HepG2 (cell line): ENCODE results near the gene ERRFI1. TPM values are rescaled to one million over a fixed set of nuclear protein-coding genes. Genes with fewer than 3 reads are reported as not detected.

ENCODE experiments used
- HDAC2 ChIP-seq: sonication (generic); formaldehyde crosslinking; IDR thresholded peaks from 2 replicates; pipeline ENCODE4 v1.4.0; 2020; ENCODE audit warnings: missing genetic modification reagents
- HIC2 ChIP-seq: sonication (generic); formaldehyde crosslinking; IDR thresholded peaks from 2 replicates; pipeline ENCODE4 v1.9.0; 2022; ENCODE audit warnings: low read depth, missing genetic modification reagents
- NR2C2 ChIP-seq: sonication (generic); formaldehyde crosslinking; IDR thresholded peaks from 2 replicates; pipeline ENCODE4 v1.4.0; 2020; ENCODE audit warnings: missing genetic modification reagents, mild to moderate bottlenecking, moderate library complexity, borderline replicate concordance
- SCMH1 ChIP-seq: sonication (generic); formaldehyde crosslinking; IDR thresholded peaks from 2 replicates; pipeline ENCODE4 v1.9.0; 2021; ENCODE audit warnings: missing genetic modification reagents, mild to moderate bottlenecking, borderline replicate concordance
- SP4 ChIP-seq: sonication (generic); formaldehyde crosslinking; IDR thresholded peaks from 2 replicates; pipeline ENCODE4 v1.8.1; 2023; ENCODE audit warnings: mild to moderate bottlenecking, missing genetic modification reagents
- STAT5B ChIP-seq: sonication (generic); formaldehyde crosslinking; IDR thresholded peaks from 2 replicates; pipeline ENCODE4 v1.4.0; 2020; ENCODE audit warnings: missing genetic modification reagents
- THAP9 ChIP-seq: sonication (generic); formaldehyde crosslinking; IDR thresholded peaks from 2 replicates; pipeline ENCODE4; 2020; ENCODE audit warnings: missing genetic modification reagents, mild to moderate bottlenecking, borderline replicate concordance
- ZKSCAN1 ChIP-seq: fragments of 150-350 bp; IDR thresholded peaks from 2 replicates; pipeline ENCODE4 v1.6.1; 2014; ENCODE audit warnings: low read length
- ZNF350 ChIP-seq: sonication (generic); formaldehyde crosslinking; IDR thresholded peaks from 2 replicates; pipeline ENCODE4 v1.4.0; 2020; ENCODE audit warnings: mild to moderate bottlenecking, low read depth, missing genetic modification reagents, borderline replicate concordance
- ZNF780A ChIP-seq: sonication (generic); formaldehyde crosslinking; IDR thresholded peaks from 2 replicates; pipeline ENCODE4 v1.8.0; 2022; ENCODE audit warnings: mild to moderate bottlenecking, missing genetic modification reagents, moderate library complexity
- polyA plus RNA-seq, 8 experiments: library from polyadenylated mRNA; depleted of rRNA in 3 of 8; stranded (reverse) in 7 of 8; unstranded in 1 of 8; fragments of >200 nt; fragmentation: Illumina TruSeq in 4 of 8; extraction: Trizol in 4 of 8; gene quantifications; 2 replicates each; pipeline versions ENCODE4 v1.2.1 to v1.2.3, GENCODE V29; 2011 to 2016; ENCODE audit warnings: low read depth in 4 of 8, missing spikeins in 1 of 8, mixed read lengths in 1 of 8; ENCODE audit not compliant: insufficient read depth in 1 of 8
- total RNA-seq, 5 experiments: library from RNA; depleted of rRNA; stranded (reverse); fragments of >200 nt; fragmentation: Illumina TruSeq; extraction: Trizol; gene quantifications; 2 replicates each; pipeline ENCODE4 v1.2.3, GENCODE V29; 2016; ENCODE audit warnings: low read depth in 1 of 5
- TF ChIP-seq, protein P1 (sequence below): sonication (generic); formaldehyde crosslinking; IDR thresholded peaks from 2 replicates; pipeline ENCODE4 v1.5.0; 2020; ENCODE audit warnings: mild to moderate bottlenecking, missing genetic modification reagents, borderline replicate concordance
- TF ChIP-seq, protein P2 (sequence below): sonication (generic); formaldehyde crosslinking; IDR thresholded peaks from 2 replicates; pipeline ENCODE4 v1.5.1; 2020; ENCODE audit warnings: missing genetic modification reagents, mild to moderate bottlenecking, borderline replicate concordance
- TF ChIP-seq, protein P3 (sequence below): IDR thresholded peaks from 2 replicates; pipeline ENCODE4 v1.6.1; 2016; ENCODE audit warnings: missing compliant biosample characterization, missing genetic modification reagents, borderline replicate concordance

Gene ERRFI1
- total and polyA plus RNA-seq, 2 of the 13 experiments (the other 11 are each of a cell fraction or from before 2014, with no cell fraction given), result 84.4 to 753 TPM

- TF ChIP-seq HIC2 (CRISPR knock-in tag) (no peak), HDAC2 (no peak), THAP9 (CRISPR knock-in tag) (no peak), ZNF350 (no peak), SP4 (CRISPR knock-in tag) (no peak), NR2C2 (no peak), ZKSCAN1 (no peak), SCMH1 (CRISPR knock-in tag) (no peak), STAT5B (CRISPR knock-in tag) (no peak), ZNF780A (CRISPR knock-in tag) (no peak)
- TF ChIP-seq, protein P1, sequence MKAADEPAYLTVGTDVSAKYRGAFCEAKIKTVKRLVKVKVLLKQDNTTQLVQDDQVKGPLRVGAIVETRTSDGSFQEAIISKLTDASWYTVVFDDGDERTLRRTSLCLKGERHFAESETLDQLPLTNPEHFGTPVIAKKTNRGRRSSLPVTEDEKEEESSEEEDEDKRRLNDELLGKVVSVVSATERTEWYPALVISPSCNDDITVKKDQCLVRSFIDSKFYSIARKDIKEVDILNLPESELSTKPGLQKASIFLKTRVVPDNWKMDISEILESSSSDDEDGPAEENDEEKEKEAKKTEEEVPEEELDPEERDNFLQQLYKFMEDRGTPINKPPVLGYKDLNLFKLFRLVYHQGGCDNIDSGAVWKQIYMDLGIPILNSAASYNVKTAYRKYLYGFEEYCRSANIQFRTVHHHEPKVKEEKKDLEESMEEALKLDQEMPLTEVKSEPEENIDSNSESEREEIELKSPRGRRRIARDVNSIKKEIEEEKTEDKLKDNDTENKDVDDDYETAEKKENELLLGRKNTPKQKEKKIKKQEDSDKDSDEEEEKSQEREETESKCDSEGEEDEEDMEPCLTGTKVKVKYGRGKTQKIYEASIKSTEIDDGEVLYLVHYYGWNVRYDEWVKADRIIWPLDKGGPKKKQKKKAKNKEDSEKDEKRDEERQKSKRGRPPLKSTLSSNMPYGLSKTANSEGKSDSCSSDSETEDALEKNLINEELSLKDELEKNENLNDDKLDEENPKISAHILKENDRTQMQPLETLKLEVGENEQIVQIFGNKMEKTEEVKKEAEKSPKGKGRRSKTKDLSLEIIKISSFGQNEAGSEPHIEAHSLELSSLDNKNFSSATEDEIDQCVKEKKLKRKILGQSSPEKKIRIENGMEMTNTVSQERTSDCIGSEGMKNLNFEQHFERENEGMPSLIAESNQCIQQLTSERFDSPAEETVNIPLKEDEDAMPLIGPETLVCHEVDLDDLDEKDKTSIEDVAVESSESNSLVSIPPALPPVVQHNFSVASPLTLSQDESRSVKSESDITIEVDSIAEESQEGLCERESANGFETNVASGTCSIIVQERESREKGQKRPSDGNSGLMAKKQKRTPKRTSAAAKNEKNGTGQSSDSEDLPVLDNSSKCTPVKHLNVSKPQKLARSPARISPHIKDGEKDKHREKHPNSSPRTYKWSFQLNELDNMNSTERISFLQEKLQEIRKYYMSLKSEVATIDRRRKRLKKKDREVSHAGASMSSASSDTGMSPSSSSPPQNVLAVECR (CRISPR knock-in tag), result no peak; the same call in 1 of the 2 replicates
- TF ChIP-seq, protein P2, sequence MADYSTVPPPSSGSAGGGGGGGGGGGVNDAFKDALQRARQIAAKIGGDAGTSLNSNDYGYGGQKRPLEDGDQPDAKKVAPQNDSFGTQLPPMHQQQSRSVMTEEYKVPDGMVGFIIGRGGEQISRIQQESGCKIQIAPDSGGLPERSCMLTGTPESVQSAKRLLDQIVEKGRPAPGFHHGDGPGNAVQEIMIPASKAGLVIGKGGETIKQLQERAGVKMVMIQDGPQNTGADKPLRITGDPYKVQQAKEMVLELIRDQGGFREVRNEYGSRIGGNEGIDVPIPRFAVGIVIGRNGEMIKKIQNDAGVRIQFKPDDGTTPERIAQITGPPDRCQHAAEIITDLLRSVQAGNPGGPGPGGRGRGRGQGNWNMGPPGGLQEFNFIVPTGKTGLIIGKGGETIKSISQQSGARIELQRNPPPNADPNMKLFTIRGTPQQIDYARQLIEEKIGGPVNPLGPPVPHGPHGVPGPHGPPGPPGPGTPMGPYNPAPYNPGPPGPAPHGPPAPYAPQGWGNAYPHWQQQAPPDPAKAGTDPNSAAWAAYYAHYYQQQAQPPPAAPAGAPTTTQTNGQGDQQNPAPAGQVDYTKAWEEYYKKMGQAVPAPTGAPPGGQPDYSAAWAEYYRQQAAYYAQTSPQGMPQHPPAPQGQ (CRISPR knock-in tag), result no peak; the same call in 1 of the 2 replicates
- TF ChIP-seq, protein P3, sequence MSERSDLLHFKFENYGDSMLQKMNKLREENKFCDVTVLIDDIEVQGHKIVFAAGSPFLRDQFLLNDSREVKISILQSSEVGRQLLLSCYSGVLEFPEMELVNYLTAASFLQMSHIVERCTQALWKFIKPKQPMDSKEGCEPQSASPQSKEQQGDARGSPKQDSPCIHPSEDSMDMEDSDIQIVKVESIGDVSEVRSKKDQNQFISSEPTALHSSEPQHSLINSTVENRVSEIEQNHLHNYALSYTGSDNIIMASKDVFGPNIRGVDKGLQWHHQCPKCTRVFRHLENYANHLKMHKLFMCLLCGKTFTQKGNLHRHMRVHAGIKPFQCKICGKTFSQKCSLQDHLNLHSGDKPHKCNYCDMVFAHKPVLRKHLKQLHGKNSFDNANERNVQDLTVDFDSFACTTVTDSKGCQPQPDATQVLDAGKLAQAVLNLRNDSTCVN, result no peak
Observed at GRCh38 chr1:8009043-8010002, 16.8 kb downstream of the ERRFI1 start (continued).
